HG03103 (cell line): ENCODE results near the gene AKAP13.
"Not testable (repeated sequence)": the region's sequence is repeated elsewhere in the genome, so short reads cannot be mapped to it uniquely, and the experiment has no call there.

Source experiments
- ATAC-seq: cut with Tn5 transposase; IDR thresholded peaks from one replicate; pipeline ENCODE4 v1.9.1; 2021; ENCODE audit warnings: low read depth; ENCODE audit not compliant: unreplicated experiment

The AKAP13 gene, protein sequence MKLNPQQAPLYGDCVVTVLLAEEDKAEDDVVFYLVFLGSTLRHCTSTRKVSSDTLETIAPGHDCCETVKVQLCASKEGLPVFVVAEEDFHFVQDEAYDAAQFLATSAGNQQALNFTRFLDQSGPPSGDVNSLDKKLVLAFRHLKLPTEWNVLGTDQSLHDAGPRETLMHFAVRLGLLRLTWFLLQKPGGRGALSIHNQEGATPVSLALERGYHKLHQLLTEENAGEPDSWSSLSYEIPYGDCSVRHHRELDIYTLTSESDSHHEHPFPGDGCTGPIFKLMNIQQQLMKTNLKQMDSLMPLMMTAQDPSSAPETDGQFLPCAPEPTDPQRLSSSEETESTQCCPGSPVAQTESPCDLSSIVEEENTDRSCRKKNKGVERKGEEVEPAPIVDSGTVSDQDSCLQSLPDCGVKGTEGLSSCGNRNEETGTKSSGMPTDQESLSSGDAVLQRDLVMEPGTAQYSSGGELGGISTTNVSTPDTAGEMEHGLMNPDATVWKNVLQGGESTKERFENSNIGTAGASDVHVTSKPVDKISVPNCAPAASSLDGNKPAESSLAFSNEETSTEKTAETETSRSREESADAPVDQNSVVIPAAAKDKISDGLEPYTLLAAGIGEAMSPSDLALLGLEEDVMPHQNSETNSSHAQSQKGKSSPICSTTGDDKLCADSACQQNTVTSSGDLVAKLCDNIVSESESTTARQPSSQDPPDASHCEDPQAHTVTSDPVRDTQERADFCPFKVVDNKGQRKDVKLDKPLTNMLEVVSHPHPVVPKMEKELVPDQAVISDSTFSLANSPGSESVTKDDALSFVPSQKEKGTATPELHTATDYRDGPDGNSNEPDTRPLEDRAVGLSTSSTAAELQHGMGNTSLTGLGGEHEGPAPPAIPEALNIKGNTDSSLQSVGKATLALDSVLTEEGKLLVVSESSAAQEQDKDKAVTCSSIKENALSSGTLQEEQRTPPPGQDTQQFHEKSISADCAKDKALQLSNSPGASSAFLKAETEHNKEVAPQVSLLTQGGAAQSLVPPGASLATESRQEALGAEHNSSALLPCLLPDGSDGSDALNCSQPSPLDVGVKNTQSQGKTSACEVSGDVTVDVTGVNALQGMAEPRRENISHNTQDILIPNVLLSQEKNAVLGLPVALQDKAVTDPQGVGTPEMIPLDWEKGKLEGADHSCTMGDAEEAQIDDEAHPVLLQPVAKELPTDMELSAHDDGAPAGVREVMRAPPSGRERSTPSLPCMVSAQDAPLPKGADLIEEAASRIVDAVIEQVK (N-terminal part only)

DNA sequence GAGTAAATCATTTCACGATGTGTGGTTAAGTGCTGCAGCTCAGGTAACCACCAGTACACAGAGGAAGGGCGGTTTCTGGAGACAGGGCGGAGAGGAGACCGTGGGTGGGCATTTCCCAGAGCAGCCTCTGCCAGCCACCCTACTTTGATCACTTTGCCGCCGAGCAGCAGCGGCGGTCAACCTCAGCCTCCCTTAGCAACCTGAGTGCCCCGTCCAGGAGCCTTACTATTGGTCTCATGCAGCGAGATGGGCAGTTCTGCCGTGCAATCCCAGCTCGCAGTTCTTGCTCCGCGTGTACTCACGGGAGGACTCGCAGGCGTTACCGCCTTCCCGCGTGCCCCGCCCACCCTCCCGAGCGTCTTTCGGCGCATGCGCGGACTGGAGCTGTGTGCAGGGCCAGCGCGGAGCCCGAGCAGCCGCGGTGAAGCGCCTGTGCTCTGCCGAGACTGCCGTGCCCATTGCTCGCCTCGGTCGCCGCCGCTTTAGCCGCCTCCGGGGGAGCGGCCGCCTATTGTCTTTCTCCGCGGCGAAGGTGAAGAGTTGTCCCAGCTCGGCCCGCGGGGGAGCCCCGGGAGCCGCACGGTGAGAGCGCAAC lies at the start of gene AKAP13:
Gene AKAP13, plus strand, starts transcription at position 387 of the 595 bp plus-strand sequence. CDS start 105,118 bp downstream, outside the sequence.
- peak; percentile 91 for ATAC-seq

DNA sequence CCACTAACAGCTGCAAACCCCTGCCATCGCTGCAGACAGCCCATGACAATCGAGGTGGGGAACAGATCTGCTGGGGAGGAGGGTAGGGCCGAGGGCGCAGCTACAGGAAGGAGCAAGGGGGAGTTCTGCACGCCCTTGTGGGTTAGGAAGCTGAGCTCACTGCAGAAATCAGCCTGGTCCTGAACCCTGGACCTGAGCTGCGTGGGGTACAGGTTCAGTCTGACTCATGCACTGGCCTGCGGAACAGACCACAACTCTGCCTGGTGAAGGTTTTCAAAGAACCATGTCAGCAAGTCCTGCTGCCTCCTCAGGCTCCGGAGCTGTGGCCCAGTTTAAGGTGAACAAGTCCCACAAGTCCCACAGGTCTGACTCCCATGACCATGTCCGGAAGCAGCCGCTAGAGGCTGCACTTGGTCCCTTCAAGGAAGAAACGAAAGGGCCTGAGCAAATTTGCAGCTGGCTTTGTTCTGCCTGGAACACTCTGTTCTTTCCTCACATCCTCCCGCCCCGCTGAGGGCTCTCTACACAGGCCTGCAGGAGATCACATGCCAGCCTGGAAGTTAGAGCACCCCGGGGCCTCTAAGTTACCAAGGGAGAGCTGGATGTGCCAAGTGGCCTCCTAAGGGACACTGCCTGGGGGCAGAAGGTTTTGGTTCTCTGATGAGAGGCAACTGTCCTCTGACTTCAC lies 49.4 kb upstream of the AKAP13 start:
- ATAC-seq, result peak; percentile 58

DNA sequence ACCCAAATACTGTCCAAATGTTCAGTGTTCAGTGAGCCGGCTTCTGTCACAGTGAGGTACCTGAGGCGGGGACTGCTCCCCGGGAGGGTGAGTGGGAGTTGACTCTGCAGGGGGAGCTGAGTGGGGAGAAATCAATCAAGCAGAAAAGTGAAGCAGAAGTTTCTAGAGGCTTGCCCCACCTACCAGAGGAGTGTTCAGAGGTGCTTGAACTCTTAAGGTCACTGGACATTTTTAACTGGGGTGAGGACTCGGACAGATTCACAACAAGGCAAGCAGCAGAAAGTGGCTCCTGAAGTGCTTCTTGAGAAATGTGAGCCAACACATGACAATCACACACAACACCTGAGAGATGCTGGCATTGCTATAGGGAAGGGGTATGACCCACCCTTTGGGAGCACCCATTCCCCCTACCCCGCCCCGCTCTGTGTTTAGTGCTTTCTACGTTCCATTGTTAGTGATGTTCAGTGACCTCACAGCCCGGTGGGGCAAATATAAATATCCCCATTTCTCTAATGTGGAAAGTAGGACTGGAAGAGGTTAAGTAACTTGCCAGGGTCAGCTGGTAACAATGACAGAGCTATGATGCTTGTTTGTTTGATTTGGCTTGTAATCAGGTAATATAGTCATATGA lies 48.6 kb upstream of the AKAP13 start:
- no peak for ATAC-seq

DNA sequence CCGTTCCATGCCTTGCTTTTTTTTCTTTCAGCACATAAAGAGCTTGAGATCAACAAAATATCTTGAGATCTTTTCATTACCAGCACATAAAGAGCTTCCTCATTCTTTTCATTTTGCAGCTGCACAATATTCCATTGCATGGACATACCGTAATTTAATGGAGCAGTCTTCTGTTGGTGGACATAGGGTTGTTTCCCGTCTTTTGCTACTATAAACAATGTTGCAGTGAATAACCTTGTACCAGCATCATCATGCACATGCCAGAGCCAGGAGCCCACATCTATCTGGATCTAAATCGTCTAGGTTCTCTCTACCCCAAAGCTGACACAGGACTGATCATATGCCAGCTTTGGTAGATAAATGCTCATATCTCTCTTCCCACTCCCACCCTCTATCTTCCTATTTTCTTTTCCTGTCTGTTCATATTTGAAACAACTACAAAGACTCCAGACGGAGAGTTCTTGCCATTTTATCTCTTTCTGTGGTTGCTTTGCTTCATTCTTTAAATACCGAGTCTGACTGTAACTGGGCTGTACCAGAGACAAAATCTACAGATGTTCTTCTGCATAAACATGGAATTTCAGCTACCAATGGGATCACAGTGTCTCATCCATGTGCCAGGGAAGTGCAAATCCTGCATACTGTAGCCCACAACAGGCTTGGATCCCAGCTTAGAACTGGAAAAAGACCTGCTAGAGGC lies 47.1 kb upstream of the AKAP13 start:
- no peak for ATAC-seq

DNA sequence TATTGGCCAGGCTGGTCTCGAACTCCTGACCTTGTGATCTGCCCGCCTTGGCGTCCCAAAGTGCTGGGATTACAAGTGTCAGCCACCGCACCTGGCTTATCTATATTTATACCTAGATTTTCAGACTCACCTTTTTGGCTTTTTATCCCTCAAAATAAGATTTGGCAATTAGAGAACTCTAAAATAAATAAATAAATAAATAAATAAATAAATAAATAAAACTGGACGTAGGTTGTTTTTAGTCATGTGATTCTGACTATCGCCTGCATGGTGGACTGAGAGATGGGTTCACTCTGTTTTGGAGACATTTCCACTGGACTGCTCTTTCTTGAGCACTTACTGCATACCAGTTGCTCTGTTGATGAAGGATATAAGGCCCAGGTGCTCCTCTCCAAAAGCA lies 46.2 kb upstream of the AKAP13 start:
- ATAC-seq, result no peak

DNA sequence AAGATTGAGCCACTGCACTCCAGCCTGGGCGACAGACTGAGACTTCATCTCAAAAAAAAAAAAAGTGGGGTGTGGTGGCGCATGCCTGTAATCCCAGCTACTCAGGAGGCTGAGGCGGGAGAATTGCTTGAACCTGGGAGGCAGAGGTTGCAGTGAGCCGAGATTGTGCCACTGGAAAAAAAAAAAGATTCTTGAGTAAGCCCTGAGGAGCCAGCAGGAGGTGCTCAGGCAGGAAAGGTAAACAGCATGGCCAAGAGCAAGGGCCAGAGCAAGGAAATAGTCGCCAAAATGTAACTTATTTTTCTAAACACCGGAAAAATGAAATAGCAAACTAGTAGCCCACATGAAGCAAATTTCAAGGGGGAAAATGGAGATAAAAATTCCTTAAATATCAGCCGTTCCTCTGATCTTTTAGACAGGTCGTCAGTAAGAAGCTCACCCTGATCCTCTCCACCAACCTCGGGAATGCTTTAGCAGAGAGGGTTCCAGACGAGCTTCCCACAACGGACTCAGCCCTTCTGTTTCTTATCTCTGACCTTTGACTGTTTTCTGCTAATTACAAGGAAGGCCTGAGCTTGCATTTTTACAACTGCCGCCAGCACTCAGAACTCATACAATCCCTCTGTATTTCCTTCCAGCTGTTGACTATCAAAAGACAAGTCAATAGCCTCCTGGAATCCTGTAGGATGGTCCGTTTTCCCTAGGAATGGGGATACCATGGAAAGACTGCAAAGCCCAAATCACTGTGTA lies 45.0 kb upstream of the AKAP13 start:
- no peak for ATAC-seq

DNA sequence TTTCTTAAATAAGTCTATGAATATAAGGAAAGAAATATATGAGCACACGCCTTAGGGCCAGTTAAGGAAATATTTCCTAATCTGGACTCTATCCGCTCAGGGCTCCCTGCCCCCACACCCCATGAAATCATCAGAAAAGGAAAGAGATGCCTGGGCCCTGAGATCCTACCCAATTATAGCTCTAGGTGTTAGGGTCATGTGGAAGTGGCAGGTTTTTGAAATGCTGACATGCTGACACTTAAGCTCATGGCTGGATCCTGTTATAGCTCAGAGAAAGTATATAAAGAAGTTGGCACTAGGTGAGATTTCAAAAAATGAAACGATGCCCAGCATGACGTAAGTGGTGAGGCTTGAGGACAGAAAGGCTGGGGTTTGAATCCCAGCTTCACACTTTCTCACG lies 43.5 kb upstream of the AKAP13 start:
- ATAC-seq, result no peak

DNA sequence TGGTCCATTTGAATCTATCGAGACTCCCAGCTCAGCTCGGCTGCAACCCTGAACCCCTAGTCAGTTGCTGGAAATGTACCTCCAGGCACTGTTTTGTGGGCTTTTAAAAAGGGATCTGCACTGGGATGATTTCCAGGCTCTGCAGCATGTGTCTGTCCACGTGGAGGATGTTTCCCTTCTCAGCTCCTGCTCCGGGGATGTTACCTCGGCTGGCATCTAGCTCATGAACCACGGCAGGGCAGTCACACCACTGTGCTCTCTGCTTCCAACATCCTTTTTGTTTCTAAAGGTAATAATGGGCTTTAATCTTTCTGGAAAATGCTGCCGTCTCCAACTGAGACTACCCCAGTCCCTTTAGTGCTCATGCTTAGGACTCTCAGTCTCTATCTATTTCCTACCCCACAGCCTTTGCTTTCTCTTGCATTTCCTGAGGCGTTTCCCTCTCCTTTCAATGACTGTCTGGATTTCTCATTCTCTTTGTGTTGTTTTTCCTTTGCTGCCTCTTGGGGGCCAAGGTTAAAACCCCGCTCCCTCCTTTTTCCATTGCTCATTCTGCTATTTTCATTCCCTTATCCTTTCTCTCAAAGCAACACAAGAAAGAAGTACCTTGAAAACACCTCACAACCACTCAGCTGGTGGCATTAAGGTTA lies 42.9 kb upstream of the AKAP13 start:
- no peak for ATAC-seq

DNA sequence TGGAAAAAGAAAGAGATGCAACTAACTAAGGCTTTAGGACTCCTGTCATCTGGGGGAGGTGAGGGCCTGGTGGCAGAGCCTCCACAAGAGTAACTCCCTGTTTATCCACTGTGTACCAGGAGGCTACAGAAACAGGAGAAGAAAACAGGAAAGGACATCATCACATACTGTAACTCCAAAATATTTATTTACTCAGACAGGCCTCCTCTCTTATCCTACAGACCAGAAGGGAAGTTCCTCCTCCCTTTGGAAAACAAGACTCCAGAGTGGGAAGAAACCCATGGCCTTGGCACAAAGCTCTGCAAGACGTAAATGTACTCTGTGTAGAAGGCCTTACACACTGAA lies 40.1 kb upstream of the AKAP13 start:
- ATAC-seq, result no peak

DNA sequence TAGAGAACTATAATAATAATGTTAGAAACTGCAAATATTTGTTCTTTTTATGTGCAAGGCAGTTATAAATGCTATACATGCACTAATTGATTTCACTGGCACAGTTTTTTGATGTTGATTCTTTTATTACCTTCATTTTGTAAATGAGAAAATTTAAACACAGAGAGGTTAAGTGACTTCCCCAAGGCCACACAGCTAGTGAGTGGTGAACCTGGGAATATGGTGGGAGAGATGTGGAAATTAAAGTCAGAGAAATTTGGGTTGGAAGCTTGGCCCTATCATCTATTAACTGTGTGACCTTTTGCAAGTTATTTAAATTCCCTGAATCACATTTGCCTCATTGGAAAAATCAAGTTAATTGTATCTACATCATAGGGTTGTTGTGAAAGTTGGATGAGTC lies 39.6 kb upstream of the AKAP13 start:
- ATAC-seq, result no peak

DNA sequence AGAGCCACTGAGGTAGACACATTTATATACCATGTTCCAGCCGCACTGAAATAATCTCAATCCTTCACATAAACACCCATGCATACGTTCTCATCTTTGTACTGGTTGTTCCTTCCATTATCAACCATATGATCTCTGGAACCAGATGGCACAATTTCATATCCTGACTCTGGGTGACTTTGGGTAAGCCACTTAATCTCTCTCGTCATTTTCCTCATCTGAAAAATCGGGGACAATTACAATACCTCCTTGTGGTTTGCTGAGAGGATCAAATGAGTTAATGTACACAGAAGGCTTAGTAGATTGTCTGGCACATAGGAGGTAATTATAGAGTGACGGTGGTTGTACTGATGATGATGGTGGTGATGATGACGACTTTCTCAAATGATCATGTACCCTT lies 38.2 kb upstream of the AKAP13 start:
- not testable (repeated sequence) for ATAC-seq

DNA sequence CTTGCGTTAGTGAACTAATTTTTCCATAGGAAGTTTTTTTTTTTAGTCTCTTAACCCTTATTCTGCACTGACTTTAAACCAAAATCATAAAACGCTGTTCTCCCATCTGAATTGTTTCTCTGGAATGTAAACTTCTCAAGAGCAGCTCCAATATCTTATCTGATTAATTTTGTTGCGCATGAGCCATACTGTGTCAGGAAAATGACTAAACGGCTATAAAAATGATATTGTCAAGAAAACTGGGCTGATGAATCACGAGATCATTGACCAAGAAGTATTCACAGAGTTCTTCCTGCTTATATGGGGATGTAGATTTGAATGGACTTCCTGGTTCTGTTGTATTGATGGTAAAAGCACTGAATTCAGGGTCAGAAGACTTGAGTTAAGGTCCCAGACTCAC lies 37.0 kb upstream of the AKAP13 start:
- ATAC-seq, result not testable (repeated sequence)

DNA sequence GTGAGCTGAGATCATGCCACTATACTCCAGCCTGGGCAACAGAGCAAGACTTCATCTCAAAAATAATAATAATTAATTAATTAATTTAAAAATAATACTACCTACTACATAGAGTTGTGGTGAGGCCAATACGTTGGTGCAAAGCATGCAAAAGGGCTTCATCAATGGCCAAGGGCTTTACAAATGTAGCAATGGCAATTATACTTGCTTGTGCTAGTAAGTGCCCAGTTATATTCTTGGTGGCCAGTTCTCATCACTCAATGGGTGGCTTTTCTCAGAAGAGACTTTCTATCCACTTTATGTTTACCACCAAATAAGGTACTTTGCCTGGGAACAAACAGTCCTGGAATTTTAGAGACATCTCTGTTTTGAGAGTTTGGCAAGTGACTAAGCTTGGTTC lies 36.2 kb upstream of the AKAP13 start:
- ATAC-seq, result not testable (repeated sequence)

DNA sequence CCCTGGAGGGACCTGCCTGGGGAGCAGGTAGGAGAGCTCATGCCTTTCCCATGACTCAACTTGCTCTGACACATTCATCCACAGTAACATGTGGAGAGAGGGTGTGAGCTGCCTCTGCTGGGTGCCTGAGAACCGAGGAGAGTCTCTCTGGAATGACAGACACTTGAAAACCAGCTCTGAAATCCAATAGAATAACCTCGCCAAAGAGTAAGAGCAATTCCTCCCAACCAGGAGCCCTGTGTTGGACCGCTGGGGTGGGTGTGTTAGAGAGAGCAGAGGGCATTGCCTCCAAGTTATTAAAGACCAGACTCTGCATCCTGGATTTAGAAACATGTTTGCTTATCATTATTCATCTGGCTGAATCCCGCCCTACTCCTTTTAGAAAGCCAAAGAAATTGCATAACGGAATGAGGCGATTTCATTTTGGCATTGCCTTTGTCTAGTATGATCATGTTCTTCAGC lies 35.7 kb upstream of the AKAP13 start:
- not testable (repeated sequence) for ATAC-seq

DNA sequence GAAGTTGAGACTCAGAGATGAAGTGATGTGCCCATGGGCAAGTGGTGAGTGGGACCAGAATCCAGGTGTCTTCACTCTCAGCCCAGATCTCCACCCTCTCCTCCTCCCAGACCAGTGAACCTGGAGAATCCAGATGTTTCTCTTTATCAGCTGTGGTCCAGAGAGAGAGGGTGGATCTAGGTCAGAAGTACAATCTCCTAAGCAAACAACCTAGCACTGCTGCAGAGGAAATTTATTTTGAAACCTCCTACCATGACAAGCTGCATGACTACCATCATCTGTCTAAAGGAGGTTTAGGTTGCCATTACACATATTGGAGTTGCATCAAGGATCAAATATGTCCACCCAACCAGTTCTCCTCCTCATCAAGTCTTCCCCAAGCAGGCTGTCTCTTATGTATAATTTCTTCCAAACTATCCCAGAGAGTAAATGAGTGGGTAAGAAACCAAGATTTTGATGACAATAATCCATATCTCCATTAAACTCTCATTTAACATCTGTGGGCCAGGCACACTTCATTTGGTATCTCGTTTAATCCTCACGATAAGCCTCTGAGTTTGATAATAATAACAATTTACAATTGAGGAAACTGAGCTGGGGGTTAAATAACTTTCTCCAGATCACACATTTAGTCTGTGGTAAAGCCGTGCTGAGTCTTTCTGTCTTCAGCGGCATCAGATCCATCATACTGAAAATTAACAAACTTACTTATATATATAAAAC lies 35.0 kb upstream of the AKAP13 start:
- ATAC-seq, result not testable (repeated sequence)

DNA sequence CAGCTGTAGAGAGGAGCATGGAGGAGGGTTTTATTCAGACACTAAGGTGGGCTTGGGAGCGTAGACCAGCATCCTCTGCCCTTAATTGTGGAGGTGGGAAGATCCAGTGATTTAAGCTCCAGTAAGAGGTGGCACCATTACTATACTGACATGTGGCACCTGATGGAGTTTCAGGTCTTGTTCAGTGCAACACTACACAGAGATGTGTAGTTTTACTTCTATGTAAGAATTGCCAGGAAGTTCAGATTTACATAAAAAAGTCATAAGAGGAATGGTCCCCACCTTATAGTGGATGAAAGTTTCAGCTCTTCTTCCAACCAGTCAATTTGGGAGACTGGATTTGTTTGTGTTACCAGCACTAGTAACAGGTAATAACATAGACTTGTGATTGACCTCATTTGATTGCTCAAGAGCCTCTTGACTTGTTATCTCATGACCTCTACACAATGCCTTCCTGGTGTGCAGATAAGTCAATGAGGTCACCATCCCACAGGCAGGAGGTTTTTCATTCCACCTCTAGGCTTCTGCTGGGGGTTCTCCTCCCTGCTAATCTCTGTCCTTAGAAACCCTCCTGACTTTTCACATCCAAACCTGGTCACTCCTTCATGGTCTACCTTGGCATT lies 33.8 kb upstream of the AKAP13 start:
- ATAC-seq, result not testable (repeated sequence)
